ENCODE results near the gene PAM16. TPM values are rescaled to one million over a fixed set of nuclear protein-coding genes. Genes with fewer than 3 reads are reported as not detected.

Gene PAM16
- total RNA-seq, 1 experiment from 2014 or later, result 104 TPM

DNA sequence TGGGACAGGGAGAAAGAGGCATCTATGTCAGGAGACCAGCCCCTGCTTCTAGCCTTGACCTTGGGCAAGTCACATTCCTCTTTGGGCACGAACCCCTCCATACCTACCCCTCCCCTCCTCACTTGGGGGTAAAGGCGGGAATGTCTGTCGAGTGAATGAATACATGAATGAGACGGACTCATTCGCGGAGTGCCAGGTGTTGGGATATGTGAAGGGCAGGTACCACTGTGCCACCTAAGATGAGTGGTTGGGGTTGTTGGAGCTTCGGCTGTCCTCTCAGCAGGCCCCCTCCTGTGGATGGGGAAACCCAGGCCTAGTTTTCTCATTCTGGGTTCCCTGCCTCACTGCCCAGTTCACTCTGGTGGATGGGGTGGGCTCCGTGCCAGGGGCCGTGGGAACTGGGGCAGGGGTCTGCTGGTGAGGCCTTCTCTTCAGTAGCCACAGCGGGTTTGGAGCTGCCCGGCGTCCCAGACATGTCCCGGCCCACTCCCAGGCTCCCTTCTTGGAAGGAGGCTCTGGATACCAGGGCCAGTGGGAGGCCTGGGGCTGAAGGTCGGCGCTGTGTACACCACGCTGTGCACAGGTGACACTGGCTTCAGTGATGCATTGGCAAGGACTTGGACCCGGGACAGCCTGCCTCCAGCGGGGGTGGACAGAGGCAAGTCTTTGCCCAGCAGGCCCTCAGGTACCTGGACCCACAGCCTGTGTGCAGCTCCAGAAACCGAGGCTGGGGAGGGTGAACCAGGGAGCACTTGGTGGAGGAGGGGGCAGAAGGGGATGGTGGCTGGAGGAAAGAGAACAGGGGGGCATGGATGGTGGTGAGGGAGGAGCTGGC is 29.6 kb downstream of the PAM16 start:
- ATAC-seq, result no peak
- no TSS peak for BruUV-seq (replicated peaks)
- in situ Hi-C loops (cut with HindIII; ENCODE audit: low pct_unique_long_range_greater_than_20kb, low sequenced_read_pairs) (no loop called here), intact Hi-C loops (cut with micrococcal nuclease; ENCODE audit: unreplicated experiment) (no loop called here)
- peak overlapping the region; percentile 92 for H3K27ac ChIP-seq (ENCODE audit: low read length)
- DNase-seq (ENCODE audit: low read depth, low spot score), result no peak
- H3K27me3 ChIP-seq (ENCODE audit: control insufficient read depth, insufficient read depth, low read length), result no peaks in the 10 kb centered on the region
- ChIA-PET CTCF (interaction anchor here (0.7 kb wide), 1 partner anchor 31 kb away, joined by 3 read pairs; no protein-coding TSS in a partner anchor), POLR2A (interaction anchor here (0.6 kb wide), 1 partner anchor 31 kb away, joined by 5 read pairs; no protein-coding TSS in a partner anchor)
- H3K4me1 ChIP-seq (ENCODE audit: control insufficient read depth, insufficient read depth, low read length), result peaks cover 87% of the 10 kb centered on the region
- no peak overlapping the region for H3K4me3 ChIP-seq (ENCODE audit: low read depth in 2 of 2, low read length in 2 of 2)
- TF ChIP-seq SIN3A (IDR thresholded peaks at IDR 0.05; ENCODE audit: borderline replicate concordance, insufficient read depth, low read depth, low read length) (no peak), TCF7L2 (IDR thresholded peaks at IDR 0.05; ENCODE audit: low read depth, low read length) (no peak), POLR2AphosphoS5 (IDR thresholded peaks at IDR 0.05; ENCODE audit: low read depth, low read length) (no peak; the same call in 1 of the 2 replicates)
- TF ChIP-seq, protein P1, sequence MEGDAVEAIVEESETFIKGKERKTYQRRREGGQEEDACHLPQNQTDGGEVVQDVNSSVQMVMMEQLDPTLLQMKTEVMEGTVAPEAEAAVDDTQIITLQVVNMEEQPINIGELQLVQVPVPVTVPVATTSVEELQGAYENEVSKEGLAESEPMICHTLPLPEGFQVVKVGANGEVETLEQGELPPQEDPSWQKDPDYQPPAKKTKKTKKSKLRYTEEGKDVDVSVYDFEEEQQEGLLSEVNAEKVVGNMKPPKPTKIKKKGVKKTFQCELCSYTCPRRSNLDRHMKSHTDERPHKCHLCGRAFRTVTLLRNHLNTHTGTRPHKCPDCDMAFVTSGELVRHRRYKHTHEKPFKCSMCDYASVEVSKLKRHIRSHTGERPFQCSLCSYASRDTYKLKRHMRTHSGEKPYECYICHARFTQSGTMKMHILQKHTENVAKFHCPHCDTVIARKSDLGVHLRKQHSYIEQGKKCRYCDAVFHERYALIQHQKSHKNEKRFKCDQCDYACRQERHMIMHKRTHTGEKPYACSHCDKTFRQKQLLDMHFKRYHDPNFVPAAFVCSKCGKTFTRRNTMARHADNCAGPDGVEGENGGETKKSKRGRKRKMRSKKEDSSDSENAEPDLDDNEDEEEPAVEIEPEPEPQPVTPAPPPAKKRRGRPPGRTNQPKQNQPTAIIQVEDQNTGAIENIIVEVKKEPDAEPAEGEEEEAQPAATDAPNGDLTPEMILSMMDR (IDR thresholded peaks at IDR 0.05), result no peak
- TF ChIP-seq, protein P2, sequence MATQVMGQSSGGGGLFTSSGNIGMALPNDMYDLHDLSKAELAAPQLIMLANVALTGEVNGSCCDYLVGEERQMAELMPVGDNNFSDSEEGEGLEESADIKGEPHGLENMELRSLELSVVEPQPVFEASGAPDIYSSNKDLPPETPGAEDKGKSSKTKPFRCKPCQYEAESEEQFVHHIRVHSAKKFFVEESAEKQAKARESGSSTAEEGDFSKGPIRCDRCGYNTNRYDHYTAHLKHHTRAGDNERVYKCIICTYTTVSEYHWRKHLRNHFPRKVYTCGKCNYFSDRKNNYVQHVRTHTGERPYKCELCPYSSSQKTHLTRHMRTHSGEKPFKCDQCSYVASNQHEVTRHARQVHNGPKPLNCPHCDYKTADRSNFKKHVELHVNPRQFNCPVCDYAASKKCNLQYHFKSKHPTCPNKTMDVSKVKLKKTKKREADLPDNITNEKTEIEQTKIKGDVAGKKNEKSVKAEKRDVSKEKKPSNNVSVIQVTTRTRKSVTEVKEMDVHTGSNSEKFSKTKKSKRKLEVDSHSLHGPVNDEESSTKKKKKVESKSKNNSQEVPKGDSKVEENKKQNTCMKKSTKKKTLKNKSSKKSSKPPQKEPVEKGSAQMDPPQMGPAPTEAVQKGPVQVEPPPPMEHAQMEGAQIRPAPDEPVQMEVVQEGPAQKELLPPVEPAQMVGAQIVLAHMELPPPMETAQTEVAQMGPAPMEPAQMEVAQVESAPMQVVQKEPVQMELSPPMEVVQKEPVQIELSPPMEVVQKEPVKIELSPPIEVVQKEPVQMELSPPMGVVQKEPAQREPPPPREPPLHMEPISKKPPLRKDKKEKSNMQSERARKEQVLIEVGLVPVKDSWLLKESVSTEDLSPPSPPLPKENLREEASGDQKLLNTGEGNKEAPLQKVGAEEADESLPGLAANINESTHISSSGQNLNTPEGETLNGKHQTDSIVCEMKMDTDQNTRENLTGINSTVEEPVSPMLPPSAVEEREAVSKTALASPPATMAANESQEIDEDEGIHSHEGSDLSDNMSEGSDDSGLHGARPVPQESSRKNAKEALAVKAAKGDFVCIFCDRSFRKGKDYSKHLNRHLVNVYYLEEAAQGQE (IDR thresholded peaks at IDR 0.05; ENCODE audit: insufficient read depth in 1 of 2, low read depth in 2 of 2, low read length in 1 of 2), result no peak
- H3K9me3 ChIP-seq (ENCODE audit: control insufficient read depth, insufficient read depth, low read depth, low read length), result no peaks in the 10 kb centered on the region
- H3K36me3 ChIP-seq (ENCODE audit: control insufficient read depth, insufficient read depth, low read length), result no peaks in the 10 kb centered on the region; the same call in 1 of the 2 replicates

DNA sequence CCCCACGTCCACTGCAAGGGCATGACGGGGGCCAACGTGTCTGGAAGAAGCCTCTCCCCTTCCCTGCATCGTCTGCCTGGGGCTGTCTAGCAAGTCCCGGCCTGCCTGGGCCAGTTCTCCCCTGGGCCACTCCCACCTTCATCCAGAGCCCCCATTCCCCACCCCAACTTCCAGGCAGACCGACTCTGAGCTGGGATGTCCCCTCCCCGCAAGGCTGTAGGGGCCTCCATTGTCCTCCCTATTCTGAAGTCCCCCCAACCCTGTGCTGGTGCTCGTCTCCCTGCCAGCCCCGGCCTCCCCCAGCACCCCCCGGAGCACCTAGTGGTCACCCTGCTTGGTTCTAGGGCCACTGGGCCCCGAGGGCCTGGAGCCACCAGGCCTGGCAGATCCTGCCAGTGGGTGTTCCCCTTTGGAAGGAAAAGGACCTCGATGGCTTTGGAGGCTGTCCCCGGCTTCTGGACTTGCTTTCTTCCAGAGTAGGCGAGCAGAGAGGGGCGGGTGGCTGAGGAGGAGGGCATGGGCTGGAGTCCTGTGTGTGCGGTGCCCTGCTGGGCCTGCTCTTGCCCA is 30.5 kb downstream of the PAM16 start:
- ATAC-seq, result no peak
- in situ Hi-C loops (cut with HindIII; ENCODE audit: low pct_unique_long_range_greater_than_20kb, low sequenced_read_pairs), result no loop called here
- TF ChIP-seq, protein P2 (IDR thresholded peaks at IDR 0.05; ENCODE audit: insufficient read depth in 1 of 2, low read depth in 2 of 2, low read length in 1 of 2), result no peak
- no peak for TF ChIP-seq SIN3A (IDR thresholded peaks at IDR 0.05; ENCODE audit: borderline replicate concordance, insufficient read depth, low read depth, low read length)
- TF ChIP-seq, protein P1 (IDR thresholded peaks at IDR 0.05), result no peak
- TF ChIP-seq TCF7L2 (IDR thresholded peaks at IDR 0.05; ENCODE audit: low read depth, low read length), result no peak
- TF ChIP-seq POLR2AphosphoS5 (IDR thresholded peaks at IDR 0.05; ENCODE audit: low read depth, low read length), result no peak
- POLR2A ChIA-PET, result interaction anchor here (0.6 kb wide), 1 partner anchor 31 kb away, joined by 5 read pairs; no protein-coding TSS in a partner anchor
- BruUV-seq (replicated peaks), result no TSS peak
- CTCF ChIA-PET, result interaction anchor here (0.6 kb wide), 1 partner anchor 44 kb away, joined by 14 read pairs; no protein-coding TSS in a partner anchor
- H3K36me3 ChIP-seq (ENCODE audit: control insufficient read depth, insufficient read depth, low read length), result no peaks in the 10 kb centered on the region; the same call in 1 of the 2 replicates
- peak overlapping the region; percentile 92 for H3K27ac ChIP-seq (ENCODE audit: low read length)
- no peak for DNase-seq (ENCODE audit: low read depth, low spot score)
- no peaks in the 10 kb centered on the region for H3K9me3 ChIP-seq (ENCODE audit: control insufficient read depth, insufficient read depth, low read depth, low read length)
- no peaks in the 10 kb centered on the region for H3K27me3 ChIP-seq (ENCODE audit: control insufficient read depth, insufficient read depth, low read length)
- peaks cover 80% of the 10 kb centered on the region for H3K4me1 ChIP-seq (ENCODE audit: control insufficient read depth, insufficient read depth, low read length)
- intact Hi-C loops (cut with micrococcal nuclease; ENCODE audit: unreplicated experiment), result no loop called here
- H3K4me3 ChIP-seq (ENCODE audit: low read depth in 2 of 2, low read length in 2 of 2), result peak overlapping the region in 1 of 2 experiments; percentile 17; a peak in 1 of 4 replicates

All from Panc1 (cell line).